ENCODE measurements around the gene CHEK1. TPM values are rescaled to one million over a fixed set of nuclear protein-coding genes. Genes with fewer than 3 reads are reported as not detected.

The CHEK1 gene
- total and polyA plus RNA-seq, 9 donors = 0.24 to 3.5 (median 1.5) TPM

DNA sequence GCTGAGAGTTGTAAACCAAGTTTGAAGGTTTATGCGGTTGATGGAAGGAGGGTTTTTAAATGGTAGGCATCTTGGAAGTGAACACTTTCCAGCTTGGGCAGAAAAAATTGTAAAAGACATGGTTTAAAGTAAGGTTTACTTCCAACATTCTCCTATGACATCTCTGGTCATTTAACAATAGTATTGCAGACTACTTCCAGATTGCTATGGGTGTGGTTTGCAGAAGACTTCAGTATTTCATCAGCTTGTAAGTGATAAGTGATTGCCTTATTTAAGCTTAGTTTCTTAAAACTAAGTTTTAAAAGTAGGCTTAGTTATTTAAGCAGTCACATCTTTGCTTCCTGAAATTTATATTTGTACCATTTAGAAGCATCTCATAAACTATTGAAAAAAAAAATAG, 39.5 kb upstream of the CHEK1 start:
- TF ChIP-seq EP300 (IDR thresholded peaks at IDR 0.05) = no peak
- TF ChIP-seq, protein P1, sequence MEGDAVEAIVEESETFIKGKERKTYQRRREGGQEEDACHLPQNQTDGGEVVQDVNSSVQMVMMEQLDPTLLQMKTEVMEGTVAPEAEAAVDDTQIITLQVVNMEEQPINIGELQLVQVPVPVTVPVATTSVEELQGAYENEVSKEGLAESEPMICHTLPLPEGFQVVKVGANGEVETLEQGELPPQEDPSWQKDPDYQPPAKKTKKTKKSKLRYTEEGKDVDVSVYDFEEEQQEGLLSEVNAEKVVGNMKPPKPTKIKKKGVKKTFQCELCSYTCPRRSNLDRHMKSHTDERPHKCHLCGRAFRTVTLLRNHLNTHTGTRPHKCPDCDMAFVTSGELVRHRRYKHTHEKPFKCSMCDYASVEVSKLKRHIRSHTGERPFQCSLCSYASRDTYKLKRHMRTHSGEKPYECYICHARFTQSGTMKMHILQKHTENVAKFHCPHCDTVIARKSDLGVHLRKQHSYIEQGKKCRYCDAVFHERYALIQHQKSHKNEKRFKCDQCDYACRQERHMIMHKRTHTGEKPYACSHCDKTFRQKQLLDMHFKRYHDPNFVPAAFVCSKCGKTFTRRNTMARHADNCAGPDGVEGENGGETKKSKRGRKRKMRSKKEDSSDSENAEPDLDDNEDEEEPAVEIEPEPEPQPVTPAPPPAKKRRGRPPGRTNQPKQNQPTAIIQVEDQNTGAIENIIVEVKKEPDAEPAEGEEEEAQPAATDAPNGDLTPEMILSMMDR (IDR thresholded peaks at IDR 0.05) = no peak
- no peak for TF ChIP-seq POLR2A (IDR thresholded peaks at IDR 0.05)
- H3K27ac ChIP-seq = no peak overlapping the region
- H3K4me1 ChIP-seq (ENCODE audit: insufficient read depth) = no peaks in the 10 kb centered on the region
- WGBS, 3 donors = 91 to 95% (median 94%) methylated on average over 1 of the region's 1 CpG
- intact Hi-C loops (cut with DNase I) = no loop called here
- DNase-seq = no peak
- no peaks in the 10 kb centered on the region for H3K27me3 ChIP-seq
- no peaks in the 10 kb centered on the region for H3K9me3 ChIP-seq
- H3K4me3 ChIP-seq = no peak overlapping the region
- no peaks in the 10 kb centered on the region for H3K36me3 ChIP-seq

DNA sequence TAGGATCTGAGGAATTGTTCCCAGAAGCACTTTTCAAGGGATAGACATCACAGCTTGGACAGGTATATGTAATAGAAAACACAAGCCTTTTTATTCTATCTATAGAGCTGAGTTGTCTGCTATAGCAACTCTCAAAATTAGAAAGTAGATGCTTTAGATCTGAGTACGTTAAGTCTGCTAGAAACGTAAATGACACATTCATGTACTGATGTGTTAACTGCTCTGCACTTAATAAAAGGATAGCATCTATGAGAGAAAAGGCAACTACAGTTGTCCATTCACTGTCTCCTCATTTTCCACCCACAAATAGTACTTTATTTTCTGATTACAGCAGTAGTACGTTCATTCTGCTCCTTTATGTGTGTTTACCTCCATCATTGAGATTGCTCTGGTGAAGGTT, 38.3 kb upstream of the CHEK1 start:
- Histone ChIP-seq H3K4me3 (no peak overlapping the region), H3K27ac (no peak overlapping the region), H3K4me1 (ENCODE audit: insufficient read depth) (no peaks in the 10 kb centered on the region), H3K9me3 (no peaks in the 10 kb centered on the region), H3K27me3 (no peaks in the 10 kb centered on the region), H3K36me3 (no peaks in the 10 kb centered on the region)
- DNase-seq = no peak
- 68 to 74% (median 70%) methylated on average over 3 of the region's 3 CpGs for WGBS, 3 donors
- intact Hi-C loops (cut with DNase I) = no loop called here
- TF ChIP-seq, protein P1 (IDR thresholded peaks at IDR 0.05) = no peak
- TF ChIP-seq EP300 (IDR thresholded peaks at IDR 0.05) (no peak), POLR2A (IDR thresholded peaks at IDR 0.05) (no peak)

DNA sequence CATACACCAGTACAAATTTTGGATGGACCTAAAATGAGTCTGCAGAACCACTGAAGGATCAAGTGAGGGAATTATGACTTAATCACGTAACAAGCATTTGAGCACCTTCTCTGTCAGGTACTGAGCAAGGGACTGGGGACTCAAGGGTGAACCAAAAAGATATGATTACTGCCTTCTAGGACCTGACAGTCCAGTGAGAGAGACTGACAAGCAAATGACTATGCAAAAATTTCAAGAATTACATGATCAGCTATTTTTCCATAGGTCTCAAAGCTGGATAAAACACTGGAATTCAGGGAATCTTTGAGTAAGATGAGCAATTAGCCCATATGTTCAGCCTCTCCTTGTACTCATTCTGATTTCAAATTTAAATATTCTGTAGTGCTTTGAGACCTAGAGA, 37.5 kb upstream of the CHEK1 start:
- whole genome bisulfite sequencing, 3 donors = 86 to 92% (median 88%) methylated on average over 1 of the region's 1 CpG

DNA sequence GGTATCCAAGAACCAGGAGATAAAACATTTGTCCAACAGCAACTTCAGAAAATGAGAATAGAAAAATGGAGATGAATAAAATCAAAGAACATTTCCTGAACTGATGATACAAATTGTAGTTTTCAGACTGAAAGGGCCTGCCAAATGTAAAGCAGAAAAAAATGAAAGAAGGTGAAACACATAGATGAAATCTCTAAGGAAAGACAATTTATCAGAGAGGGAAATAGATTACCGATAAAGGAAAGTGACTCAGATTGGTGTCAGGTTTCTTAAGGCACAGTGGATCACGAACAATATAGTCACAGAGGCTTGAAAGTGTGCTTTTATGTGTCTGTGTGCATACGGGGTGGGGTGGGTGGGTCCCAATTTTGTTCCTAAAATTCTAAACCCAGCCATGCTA, 36.5 kb upstream of the CHEK1 start:
- intact Hi-C loops (cut with DNase I) = no loop called here
- Histone ChIP-seq H3K36me3 (no peaks in the 10 kb centered on the region), H3K4me1 (ENCODE audit: insufficient read depth) (peaks cover 1% of the 10 kb centered on the region), H3K27me3 (no peaks in the 10 kb centered on the region), H3K4me3 (no peak overlapping the region), H3K9me3 (no peaks in the 10 kb centered on the region), H3K27ac (no peak overlapping the region)
- 52 to 56% (median 54%) methylated on average over 3 of the region's 3 CpGs for WGBS, 3 donors
- DNase-seq = no peak
- no peak for TF ChIP-seq EP300 (IDR thresholded peaks at IDR 0.05)
- TF ChIP-seq, protein P1 (IDR thresholded peaks at IDR 0.05) = no peak
- TF ChIP-seq POLR2A (IDR thresholded peaks at IDR 0.05) = no peak

More for the DNA sequence above, 37.5 kb upstream of the CHEK1 start:
- Histone ChIP-seq H3K27ac (no peak overlapping the region), H3K4me3 (no peak overlapping the region), H3K36me3 (no peaks in the 10 kb centered on the region), H3K9me3 (no peaks in the 10 kb centered on the region), H3K4me1 (ENCODE audit: insufficient read depth) (no peaks in the 10 kb centered on the region), H3K27me3 (no peaks in the 10 kb centered on the region)
- intact Hi-C loops (cut with DNase I) = no loop called here
- DNase-seq = no peak
- TF ChIP-seq POLR2A (IDR thresholded peaks at IDR 0.05) (no peak), EP300 (IDR thresholded peaks at IDR 0.05) (no peak)
- TF ChIP-seq, protein P1 (IDR thresholded peaks at IDR 0.05) = no peak

All from ovary (tissue), 9 donors.